Measurements from ENCODE around the gene MSMO1.

Gene MSMO1

DNA sequence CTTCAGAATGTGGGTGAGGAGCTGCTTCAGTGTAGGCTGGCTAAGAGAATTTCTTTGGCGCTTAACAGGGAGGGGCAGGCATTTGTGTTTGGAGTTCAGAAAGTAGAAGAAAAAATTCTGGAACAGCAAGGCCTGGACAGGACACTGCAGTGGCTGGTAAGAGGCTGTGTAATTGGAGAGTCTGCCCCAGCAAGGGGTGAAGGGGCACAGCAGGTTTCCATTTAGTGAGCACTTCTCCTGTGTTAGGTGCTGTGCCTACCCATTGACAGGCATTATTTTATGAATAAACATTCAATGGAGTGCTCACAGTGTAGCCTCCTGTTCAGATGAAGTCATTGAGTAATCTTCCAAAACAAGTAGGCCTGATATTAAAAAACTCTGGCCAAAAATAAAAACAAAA lies 40.6 kb downstream of the MSMO1 start:
- TF ChIP-seq, protein P1, sequence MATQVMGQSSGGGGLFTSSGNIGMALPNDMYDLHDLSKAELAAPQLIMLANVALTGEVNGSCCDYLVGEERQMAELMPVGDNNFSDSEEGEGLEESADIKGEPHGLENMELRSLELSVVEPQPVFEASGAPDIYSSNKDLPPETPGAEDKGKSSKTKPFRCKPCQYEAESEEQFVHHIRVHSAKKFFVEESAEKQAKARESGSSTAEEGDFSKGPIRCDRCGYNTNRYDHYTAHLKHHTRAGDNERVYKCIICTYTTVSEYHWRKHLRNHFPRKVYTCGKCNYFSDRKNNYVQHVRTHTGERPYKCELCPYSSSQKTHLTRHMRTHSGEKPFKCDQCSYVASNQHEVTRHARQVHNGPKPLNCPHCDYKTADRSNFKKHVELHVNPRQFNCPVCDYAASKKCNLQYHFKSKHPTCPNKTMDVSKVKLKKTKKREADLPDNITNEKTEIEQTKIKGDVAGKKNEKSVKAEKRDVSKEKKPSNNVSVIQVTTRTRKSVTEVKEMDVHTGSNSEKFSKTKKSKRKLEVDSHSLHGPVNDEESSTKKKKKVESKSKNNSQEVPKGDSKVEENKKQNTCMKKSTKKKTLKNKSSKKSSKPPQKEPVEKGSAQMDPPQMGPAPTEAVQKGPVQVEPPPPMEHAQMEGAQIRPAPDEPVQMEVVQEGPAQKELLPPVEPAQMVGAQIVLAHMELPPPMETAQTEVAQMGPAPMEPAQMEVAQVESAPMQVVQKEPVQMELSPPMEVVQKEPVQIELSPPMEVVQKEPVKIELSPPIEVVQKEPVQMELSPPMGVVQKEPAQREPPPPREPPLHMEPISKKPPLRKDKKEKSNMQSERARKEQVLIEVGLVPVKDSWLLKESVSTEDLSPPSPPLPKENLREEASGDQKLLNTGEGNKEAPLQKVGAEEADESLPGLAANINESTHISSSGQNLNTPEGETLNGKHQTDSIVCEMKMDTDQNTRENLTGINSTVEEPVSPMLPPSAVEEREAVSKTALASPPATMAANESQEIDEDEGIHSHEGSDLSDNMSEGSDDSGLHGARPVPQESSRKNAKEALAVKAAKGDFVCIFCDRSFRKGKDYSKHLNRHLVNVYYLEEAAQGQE (IDR thresholded peaks at IDR 0.05; ENCODE audit: insufficient read depth in 1 of 2, low read depth in 2 of 2, low read length in 2 of 2) = no peak
- TF ChIP-seq TAF1 (IDR thresholded peaks at IDR 0.05; ENCODE audit: borderline replicate concordance, insufficient read depth, low read length) (no peak), SIN3A (IDR thresholded peaks at IDR 0.05; ENCODE audit: borderline replicate concordance, insufficient read depth, low read length) (no peak), FOXP2 (optimal IDR thresholded peaks at IDR 0.05; ENCODE audit: borderline replicate concordance, extremely low read depth, extremely low read length, insufficient read depth) (no peak), POLR2AphosphoS5 (IDR thresholded peaks at IDR 0.05; ENCODE audit: low read depth, low read length) (no peak)

DNA sequence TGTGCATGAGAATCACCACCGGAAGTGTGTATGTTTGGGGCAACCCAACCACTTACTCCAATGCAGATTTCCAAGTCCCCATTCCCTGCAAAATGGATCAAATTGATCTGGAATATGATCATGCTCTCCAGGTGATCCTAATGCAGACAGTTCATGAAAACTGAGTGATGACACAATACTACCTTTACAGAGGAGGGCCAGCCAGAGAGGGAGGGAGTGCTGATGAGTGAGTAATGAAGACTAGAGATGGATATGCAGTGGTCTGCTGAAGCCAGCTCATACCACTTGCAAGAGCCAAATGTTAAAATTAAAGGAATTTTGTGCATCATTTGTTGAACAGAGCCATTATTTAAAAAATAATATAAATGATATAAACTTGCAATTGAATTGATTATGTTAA lies 41.1 kb downstream of the MSMO1 start:
- TF ChIP-seq TAF1 (IDR thresholded peaks at IDR 0.05; ENCODE audit: borderline replicate concordance, insufficient read depth, low read length) (no peak), FOXP2 (optimal IDR thresholded peaks at IDR 0.05; ENCODE audit: borderline replicate concordance, extremely low read depth, extremely low read length, insufficient read depth) (no peak), SIN3A (IDR thresholded peaks at IDR 0.05; ENCODE audit: borderline replicate concordance, insufficient read depth, low read length) (no peak)

DNA sequence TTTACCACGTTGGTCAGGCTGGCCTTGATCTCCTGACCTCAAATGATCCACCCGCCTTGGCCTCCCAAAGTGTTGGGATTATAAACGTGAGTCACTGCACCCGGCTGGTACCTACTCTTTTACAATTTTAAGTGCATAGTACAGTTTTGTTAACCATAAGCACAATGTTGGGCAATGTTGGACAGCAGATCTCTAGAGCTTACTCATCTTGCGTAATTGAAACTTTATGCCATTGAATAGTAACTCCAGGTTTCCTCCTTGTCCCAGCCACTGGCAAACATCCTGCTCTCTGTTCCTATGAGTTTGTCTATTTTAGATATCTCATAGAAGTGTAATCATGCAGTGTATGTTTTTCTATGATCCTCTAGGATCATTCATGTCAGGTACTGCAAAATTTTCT lies 42.1 kb downstream of the MSMO1 start:
- no peak for TF ChIP-seq POLR2AphosphoS5 (IDR thresholded peaks at IDR 0.05; ENCODE audit: low read depth, low read length)
- TF ChIP-seq TAF1 (IDR thresholded peaks at IDR 0.05; ENCODE audit: borderline replicate concordance, insufficient read depth, low read length) = no peak
- TF ChIP-seq SIN3A (IDR thresholded peaks at IDR 0.05; ENCODE audit: borderline replicate concordance, insufficient read depth, low read length) = no peak
- TF ChIP-seq, protein P1 (IDR thresholded peaks at IDR 0.05; ENCODE audit: insufficient read depth in 1 of 2, low read depth in 2 of 2, low read length in 2 of 2) = no peak
- TF ChIP-seq FOXP2 (optimal IDR thresholded peaks at IDR 0.05; ENCODE audit: borderline replicate concordance, extremely low read depth, extremely low read length, insufficient read depth) = no peak

DNA sequence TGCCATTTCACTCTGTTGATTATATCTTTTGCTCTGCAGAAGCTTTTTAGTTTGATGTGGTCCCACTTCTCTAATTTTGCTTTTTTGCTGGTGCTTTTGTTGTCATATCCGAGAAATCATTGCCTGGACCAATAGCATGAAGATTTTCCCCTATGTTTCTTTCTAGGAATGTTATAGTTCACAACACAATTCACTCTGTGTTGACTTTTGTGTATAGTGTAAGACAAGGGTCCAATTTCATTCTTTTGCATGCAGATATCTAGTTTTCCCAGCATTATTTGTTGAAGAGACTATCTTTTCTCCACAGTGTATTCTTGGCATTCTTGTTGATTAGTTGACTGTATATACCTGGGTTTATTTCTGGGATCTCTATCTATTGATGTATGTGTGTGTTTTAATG lies 43.1 kb downstream of the MSMO1 start:
- TF ChIP-seq, protein P1 (IDR thresholded peaks at IDR 0.05; ENCODE audit: insufficient read depth in 1 of 2, low read depth in 2 of 2, low read length in 2 of 2) = no peak
- TF ChIP-seq TAF1 (IDR thresholded peaks at IDR 0.05; ENCODE audit: borderline replicate concordance, insufficient read depth, low read length) = no peak
- TF ChIP-seq FOXP2 (optimal IDR thresholded peaks at IDR 0.05; ENCODE audit: borderline replicate concordance, extremely low read depth, extremely low read length, insufficient read depth) = no peak
- TF ChIP-seq POLR2AphosphoS5 (IDR thresholded peaks at IDR 0.05; ENCODE audit: low read depth, low read length) = no peak
- TF ChIP-seq SIN3A (IDR thresholded peaks at IDR 0.05; ENCODE audit: borderline replicate concordance, insufficient read depth, low read length) = no peak

DNA sequence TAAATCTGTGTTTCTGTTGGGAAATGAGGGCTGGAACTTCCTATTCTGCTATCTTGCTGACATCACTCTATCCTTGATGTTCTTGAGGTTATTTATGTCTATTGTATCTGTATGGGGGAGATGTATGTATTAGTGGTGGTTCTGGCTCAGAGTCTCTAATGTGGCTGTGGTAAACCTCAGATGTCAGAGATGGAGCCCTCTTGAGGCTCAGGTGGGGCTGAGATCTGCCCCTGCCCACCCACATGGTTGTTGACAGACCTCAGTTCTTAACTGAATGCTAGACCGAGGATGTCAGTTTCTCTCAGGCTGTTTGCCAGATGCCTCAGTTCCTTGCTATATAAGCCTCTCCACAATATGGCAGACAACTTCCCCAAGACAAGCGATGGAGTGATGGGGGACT lies 48.0 kb downstream of the MSMO1 start:
- TF ChIP-seq TAF1 (IDR thresholded peaks at IDR 0.05; ENCODE audit: borderline replicate concordance, insufficient read depth, low read length) (no peak), POLR2AphosphoS5 (IDR thresholded peaks at IDR 0.05; ENCODE audit: low read depth, low read length) (no peak), SIN3A (IDR thresholded peaks at IDR 0.05; ENCODE audit: borderline replicate concordance, insufficient read depth, low read length) (no peak)
- TF ChIP-seq, protein P1 (IDR thresholded peaks at IDR 0.05; ENCODE audit: insufficient read depth in 1 of 2, low read depth in 2 of 2, low read length in 2 of 2) = no peak
